Vagina (tissue), 2 donors: ENCODE measurements around the gene FBP1.

Experiments used
- CTCF ChIP-seq, 3 experiments: fragments of 450-650 bp in 2 of 3; fragments of 200-600 bp in 1 of 3; sonication (generic) in 1 of 3; IDR thresholded peaks; one replicate each; pipeline ENCODE4 v1.5.1; 2017 to 2019; ENCODE audit warnings: antibody characterized with exemption in 3 of 3, mild to moderate bottlenecking in 2 of 3, moderate library complexity in 2 of 3
- POLR2A ChIP-seq, 2 donors: fragments of 450-650 bp; IDR thresholded peaks; one replicate each; pipeline ENCODE4 v1.6.1; 2017; ENCODE audit warnings: antibody characterized with exemption in 2 of 2, mild to moderate bottlenecking in 2 of 2, moderate library complexity in 2 of 2
- POLR2AphosphoS5 ChIP-seq, 2 donors: sonication (generic); formaldehyde crosslinking; IDR thresholded peaks; one replicate each; pipeline ENCODE4 v1.9.0; 2017; ENCODE audit warnings: antibody characterized with exemption in 2 of 2, mild to moderate bottlenecking in 2 of 2, low read depth in 1 of 2; ENCODE audit not compliant: insufficient read depth in 1 of 2

- no peak for TF ChIP-seq CTCF (IDR thresholded peaks at IDR 0.05)
- no peak for TF ChIP-seq POLR2AphosphoS5 (IDR thresholded peaks at IDR 0.05; ENCODE audit: insufficient read depth in 1 of 2, low read depth in 1 of 2)
- TF ChIP-seq POLR2A (IDR thresholded peaks at IDR 0.05): no peak
Measured at GRCh38 chr9:94632737-94633136, 6.6 kb downstream of the FBP1 start.
